Amniotic stem cell (primary cell): ENCODE measurements around the gene ASNSD1.
A peak's percentile ranks its signal among the peaks of the same experiment; 100 is the strongest.
"Not testable (repeated sequence)": the region's sequence is repeated elsewhere in the genome, so short reads cannot be mapped to it uniquely, and the experiment has no call there.

Experiments used
- DNase-seq: peaks from one replicate; lab custom pipeline; 2025; lab: John Stamatoyannopoulos, UW

The ASNSD1 gene

DNA sequence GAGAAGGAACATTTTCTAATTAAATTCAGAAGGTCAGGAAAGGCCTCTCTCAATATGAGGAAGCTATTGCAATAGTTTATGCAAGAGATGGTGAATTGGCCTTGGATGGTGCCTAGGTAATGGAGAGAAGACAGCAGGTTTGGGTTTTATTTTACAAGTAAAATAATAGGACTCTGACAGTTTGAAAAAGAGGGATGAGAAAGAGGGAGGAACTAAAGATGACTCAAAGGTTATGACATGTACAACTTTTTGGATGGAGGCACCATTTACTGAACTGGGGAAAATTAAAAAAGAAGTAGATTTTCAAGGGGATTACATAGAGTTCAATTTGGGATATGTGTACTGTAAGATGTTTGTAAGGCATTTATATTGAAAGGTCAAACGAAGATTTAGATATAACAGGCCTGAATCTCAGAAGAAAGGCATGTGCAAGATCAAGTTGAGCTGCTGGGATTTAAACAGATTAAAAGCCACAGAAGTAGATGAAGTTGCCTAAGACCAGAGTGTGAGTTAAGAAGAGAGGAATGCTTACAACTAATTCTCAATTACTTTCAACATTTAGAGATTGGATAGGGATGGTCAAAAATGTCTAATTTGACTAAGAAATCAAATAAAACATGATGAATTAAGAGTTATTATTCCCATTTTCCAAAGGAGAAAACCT lies 12.3 kb upstream of the ASNSD1 start:
- DNase-seq, result no peak

DNA sequence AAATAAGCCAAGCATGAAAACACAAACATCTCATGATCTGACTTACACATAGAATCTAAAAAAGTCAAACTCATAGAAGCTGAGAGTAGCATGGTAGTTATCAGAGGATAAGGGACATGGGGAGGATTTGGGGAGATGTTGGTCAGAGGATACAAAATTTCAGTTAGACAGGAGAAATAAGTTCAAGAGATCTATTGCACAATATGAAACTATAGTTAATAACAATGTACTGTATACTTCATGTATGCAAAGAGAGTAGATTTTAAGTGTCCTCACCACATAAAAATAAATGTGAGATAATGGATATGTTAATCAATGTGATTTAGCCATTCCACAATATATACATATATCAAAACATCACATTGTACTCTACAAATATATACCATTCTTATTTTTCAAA lies 10.0 kb upstream of the ASNSD1 start:
- DNase-seq, result no peak

DNA sequence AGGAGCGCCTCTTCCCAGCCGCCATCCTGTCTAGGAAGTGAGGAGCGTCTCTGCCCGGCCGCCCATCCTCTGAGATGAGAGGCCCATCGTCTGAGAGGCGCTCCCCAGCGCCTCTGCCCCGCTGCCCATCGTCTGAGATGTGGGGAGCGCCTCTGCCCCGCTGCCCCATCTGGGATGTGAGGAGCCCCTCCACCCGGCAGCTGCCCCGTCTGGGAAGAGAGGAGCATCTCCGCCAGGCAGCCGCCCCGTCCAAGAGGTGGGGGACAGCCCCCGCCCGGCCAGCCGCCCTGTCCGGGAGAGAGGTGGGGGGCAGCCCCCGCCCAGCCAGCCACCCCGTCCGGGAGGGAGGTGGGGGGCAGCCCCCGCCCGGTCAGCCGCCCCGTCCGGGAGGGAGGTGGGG lies 7.8 kb upstream of the ASNSD1 start:
- DNase-seq, result not testable (repeated sequence)

DNA sequence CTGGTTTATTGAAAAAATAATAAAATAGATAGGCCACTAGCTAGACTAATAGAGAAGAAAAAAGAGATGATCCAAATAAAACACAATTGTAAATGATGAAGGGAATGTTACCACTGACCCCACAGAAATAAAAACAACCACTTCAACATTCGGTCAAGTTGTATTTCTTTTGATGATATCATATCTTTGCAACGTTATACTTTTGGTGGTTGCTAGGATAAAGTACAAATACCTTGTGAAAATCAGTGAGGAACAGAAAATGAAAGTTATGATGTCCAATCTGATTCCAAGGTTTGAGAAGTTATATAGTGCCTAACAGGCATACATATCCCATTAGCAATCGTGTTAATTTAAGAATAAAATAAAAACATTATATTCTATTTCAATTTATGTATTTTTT lies 6.6 kb upstream of the ASNSD1 start:
- no peak for DNase-seq

DNA sequence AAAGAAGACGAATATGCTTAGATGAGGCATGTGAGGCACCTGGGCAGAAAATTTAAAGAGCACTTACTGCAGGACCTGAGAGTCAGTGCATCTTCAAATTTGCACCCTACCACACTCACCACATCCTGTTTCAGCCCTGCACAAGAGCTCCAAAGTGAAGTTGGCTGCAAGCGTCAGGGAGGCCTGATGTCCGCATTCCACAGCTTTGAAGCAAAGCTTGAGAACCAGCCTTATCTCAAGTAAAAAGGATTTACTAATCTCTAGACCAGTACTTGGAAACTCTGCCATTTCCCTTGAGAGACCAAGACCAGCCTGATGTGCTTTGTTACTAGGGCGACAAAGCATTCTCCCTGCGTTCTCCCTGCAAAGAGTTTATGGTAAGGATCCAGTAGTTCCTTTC lies 3.4 kb upstream of the ASNSD1 start:
- DNase-seq, result no peak

DNA sequence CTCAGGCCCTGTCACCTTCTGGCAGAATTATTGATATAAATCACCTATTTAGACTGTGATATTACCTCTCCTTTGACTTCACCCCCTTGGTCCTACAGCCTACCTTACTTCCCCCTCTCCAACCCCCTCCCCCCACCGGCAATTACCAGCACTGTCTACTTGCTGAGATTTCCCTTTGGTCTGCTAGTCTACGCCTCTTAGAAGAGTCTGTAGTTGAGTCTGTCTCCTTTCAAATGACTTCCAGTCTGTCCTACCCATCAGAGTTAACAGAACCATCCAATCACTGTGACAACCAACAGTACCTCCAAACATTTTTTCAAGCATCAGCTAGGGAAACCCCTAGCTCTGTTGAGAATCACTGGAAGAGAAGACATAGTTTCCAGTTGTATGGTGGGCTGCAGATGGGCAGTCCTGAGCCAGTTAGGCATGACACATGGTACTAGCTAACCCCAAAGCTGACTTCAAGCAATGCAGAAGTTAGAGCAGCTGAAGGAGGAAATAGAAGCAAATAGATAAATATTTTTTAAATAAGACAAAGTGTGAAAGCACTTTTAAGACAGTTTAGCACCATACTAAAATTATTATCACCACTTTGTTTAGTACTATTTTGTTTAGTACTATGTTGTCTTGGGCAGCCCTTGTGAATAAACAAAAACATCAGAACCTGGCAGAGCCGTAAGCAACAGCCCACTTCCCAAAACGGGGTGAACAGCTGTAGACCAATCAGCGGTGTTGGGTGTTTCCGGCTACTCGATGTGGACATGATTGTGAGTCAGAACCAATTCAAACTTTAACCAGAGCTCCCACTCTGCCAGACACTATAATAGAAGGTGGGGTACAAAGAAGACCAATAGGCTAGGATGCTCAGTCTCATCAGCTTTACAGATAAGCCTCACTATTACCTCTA lies 2.7 kb upstream of the ASNSD1 start:
- no peak for DNase-seq

DNA sequence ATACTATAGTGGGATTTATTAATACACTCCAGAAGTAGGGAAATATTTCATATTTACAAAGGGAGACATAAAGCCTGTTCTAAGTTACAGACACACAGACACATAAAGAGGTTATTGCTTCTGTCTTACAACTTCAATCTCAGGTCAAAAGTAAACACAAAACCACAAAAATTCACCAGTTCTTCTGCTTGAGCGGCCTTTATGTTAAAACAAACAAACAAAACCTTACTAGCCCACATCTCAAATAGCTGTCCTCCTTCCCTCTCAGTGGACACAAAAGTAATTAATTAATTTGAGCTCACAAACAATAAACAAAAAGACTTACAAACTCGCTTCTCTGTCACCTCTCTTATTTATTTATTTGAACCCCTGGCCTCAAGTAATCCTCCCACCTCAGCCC lies 1.5 kb upstream of the ASNSD1 start:
- DNase-seq, result no peak

DNA sequence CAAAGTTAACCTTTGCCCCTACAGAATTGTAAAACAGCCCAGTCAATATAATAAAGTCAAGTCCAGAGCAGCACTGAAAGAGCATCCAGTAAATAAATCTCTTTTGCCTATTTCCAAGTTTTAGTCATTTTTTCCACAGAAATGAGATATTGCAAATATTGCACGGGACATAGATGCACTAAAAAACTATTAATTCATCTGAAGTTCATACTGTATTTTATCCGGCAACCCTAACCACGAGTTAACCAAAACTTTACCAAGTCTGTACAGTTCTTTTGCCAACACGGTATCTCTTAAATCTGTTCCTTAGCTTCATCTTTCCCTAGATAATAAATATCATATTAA lies 484 bp upstream of the ASNSD1 start:
- no peak for DNase-seq

DNA sequence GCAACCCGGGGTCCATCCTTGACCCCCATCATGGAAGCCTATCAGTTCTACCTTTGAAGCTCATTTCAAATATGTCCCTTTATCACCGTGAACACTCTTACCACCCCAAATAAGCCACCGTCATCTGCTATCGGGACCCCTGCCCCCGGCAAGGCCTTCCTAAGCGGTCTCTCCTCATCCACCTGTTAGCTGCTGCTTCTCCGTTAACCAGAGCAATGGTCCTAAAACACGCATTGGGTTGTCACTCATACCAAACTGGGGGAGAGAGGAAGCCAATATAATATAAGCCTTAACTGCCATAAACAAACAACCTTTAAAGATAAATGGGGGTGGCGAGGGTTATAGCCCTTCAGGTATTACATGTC lies 680 bp downstream of the ASNSD1 start:
- DNase-seq, result no peak

DNA sequence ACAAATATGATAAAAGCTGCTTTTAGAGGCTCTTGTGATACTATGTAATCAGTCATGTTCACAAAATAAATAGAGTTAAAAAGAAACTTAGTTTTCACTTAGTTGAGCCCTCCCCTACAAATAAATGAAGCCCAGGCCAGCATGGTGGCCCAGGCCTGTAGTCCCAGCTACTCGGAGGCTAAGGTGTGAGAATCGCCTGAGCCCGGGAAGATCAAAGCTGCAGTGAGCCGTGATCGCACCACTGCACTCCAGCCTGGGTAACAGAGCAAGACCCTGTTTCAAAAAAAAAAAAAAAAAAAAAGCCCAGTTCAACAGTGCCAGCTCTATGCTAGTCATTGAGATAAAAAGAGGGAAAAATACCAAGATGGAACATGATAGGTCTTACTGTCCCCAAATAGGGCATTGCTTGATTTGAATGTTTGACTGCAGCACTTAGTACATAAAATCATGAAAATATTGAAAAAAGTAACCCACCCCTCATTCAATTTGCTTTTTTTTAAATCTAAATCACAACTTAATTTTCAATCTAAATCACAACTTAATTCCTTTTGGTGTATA lies 1.5 kb downstream of the ASNSD1 start:
- no peak for DNase-seq

DNA sequence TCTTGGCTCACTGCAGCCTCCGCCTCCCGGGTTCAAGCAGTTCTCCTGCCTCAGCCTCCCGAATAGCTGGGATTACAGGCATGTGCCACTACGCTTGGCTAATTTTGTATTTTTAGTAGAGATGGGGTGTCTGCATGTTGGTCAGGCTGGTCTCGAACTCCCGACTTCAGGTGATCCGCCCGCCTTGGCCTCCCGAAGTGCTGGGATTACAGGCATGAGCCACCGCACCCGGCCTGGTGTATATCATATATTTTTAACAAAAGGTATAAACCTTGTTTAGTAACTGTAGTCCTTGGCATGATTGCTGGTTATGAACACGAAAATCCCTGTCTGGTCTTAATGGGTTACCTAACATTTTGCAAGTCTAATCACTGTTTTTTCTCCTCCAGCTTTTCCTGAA lies 2.1 kb downstream of the ASNSD1 start:
- not testable (repeated sequence) for DNase-seq

DNA sequence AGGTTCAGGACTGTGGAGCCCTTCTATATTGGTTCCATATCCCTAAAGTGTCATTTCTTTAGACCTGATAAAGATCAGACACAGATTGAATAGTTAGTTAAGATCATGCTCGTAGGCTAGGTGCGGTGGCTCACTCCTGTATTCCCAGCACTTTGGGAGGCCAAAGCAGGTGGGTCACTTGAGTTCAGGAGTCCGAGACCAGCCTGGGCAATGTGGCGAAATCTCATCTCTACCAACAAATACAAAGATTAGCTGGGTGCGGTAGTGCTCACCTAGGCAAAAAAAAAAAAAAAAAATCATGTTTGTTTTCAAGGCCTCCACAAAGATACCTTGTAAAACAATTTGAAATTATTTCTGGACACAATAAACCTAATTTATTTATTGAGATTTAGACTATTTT lies 8.7 kb downstream of the ASNSD1 start:
- DNase-seq, result no peak

DNA sequence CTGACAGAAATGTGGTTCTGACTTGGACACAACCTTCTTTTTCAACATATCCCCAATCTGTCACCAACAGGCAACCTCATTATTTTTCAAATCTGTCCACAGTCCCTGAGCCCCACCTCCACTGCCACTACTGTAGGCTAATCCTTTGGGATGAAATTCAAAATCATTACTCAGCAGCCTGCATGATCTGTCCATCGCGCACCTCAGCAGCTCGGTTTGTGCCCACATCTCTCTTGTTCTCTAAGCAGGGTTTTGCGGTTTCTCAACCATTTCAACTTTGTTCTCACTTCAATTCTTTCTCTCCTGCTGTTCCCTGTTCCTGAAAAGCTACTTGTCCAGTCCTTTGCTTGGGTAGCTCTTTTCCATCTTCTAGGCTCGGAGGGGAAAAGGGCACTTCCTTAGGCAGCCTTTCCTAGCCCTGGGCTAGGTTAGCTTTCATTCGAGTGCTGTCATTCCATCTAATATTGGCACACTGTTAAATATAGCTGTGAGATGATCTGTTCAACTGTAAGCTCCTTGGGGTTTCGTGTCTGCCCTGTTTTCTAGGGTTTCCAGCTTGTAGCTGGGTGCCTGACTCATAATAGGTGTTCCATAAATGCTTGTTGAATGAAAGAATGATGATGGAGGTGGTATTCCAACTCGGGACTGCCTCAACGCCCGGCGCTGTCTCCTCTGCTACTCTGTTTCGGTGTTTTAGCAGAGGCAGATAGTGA lies 12.6 kb downstream of the ASNSD1 start:
- no peak for DNase-seq

DNA sequence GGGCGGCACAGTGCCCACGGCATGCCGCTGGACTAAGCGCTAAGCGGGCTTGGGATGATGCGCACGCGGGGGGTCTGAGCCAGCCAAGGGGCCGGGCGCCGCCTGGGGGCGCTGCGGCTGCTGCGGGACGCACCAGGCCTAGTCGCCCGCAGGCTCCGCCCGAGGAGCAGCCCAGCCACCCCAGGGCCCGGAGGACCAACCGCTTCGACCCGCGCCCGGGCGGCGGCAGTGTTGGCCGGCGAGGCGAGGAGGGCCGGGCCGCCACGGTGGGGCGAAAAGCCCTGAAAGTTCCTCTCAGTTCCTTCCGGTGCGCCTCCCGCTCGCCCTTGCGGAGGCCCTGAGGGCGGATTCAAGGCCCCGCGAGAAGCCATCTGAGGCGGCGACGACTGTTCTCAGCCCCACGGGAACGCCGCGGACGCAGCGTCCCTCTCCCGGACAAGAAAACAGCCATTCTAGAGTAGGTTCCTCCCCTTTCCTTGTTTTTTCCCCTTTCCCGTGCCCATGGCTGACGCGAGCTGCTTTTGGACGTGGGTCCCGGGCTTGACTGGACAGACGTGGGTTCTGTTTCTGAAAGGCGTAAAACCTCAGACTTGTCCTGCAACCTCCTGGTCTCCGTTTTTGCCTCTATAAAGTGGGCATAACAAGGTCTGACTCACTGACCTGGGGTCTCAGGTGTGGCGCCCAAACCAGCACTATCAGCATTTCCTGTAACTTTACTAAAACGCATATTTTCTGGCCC lies 13.3 kb downstream of the ASNSD1 start, which contains the start of gene ANKAR:
Gene ANKAR, plus strand, starts transcription at position 297 of the 739 bp plus-strand sequence. CDS start 1,821 bp downstream, outside the sequence.
- DNase-seq, result peak; percentile 67

DNA sequence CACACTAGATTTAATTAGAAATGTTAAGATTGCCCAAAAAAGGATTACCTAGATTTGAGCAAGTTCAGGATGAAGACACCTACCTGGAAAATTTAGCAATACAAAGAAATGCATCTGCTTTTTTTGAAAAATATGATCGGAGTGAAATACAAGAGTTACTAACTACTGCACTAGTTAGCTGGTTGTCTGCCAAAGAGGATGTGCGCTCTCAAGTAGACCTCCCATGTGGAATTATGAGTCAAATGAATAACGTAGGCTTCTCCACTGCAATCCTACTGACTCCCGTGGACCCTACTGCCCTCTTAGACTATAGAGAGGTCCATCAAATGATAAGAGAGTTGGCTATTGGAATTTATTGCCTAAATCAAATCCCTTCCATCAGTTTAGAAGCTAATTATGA lies 15.2 kb downstream of the ASNSD1 start:
- DNase-seq, result no peak

DNA sequence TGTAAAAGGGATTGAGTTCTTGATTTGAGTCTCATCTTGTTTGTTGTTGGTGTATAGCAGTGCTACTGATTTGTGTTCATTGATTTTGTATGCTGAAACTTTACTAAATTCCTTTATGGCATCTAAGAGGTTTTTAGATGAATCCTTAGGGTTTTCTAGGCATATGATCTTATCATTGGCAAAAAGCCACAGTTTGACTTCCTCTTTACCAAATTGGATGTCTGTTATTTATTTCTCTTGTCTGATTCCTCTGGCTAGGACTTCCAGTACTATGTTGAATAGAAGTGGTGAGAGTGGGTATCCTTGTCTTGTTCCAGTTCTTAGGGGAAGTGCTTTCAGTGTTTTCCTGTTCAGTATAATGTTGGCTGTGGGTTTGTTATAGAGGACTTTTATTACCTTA lies 18.0 kb downstream of the ASNSD1 start:
- DNase-seq, result no peak

DNA sequence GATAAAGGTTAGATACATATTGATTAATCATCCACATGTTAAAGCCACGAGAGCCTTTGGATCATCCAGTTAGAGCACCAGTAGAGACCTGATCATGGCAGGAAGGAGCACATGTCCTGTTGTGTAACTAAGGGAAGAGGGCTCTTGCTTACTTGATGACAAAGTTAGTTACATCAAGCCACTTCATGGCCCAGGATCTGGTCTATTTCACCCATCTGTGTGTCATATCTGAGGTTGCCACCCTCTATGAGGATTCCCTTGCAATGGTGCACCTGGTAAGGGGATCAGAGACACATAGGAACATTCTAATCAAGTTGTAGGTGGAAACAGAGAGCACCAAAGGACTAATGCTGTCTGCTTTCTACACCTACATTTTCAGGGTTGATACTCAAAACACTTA lies 19.9 kb downstream of the ASNSD1 start:
- DNase-seq, result no peak

DNA sequence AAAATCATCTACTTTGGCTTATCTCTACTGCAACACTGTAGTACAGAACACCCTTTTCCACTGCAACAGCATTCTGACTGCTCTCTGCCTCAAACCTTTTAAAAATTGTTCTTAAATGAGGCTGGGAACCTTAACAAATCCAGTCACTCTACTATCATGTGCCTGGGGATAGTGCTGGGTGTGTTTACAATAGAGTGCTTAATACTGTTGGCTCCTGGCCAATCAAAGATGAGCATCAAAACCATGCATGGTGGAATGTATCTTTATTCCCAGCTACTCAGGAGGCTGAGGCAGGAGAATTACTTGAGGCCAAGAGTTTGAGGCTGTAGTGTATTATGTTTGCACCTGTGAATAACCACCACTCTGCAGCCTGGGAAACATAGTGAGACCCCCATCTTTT lies 20.6 kb downstream of the ASNSD1 start:
- DNase-seq, result no peak

DNA sequence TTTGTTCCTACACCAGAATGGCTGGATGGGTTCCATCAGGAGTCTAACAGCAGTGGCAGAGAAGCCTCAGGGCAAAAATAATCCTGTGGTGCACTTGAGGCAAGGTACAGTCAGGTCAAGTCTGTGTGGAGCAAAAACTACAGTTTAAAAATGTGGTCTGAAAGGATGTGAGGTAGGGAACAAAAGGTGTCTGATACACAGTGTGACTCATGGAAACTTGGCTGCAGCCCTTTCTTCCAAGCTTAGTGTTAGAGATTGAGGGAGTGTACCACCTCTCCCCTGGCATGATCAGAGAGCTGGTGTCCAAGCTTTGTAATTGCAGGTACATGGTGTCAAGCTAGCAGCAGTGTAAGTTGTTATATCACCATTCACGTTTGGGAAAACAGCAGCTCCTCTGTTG lies 22.1 kb downstream of the ASNSD1 start:
- DNase-seq, result no peak

DNA sequence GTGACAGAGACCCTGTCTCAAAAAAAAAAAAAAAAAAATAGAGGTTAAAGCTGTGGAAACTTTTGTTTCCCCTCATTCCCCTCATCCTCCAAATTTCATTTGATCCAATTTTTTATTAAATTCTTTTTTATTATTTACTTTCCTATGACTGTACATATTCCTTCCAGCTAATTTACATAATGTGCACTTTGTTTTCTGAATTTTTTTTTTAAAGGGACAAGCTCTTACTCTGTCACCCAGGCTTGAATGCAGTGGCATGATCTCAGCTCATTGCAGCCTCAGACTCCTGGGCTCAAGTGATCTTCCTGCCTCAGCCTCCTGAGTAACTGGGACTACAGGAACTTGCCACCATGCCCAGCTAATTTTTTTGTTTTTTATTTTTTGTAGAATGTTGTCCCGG lies 23.6 kb downstream of the ASNSD1 start:
- DNase-seq, result no peak

DNA sequence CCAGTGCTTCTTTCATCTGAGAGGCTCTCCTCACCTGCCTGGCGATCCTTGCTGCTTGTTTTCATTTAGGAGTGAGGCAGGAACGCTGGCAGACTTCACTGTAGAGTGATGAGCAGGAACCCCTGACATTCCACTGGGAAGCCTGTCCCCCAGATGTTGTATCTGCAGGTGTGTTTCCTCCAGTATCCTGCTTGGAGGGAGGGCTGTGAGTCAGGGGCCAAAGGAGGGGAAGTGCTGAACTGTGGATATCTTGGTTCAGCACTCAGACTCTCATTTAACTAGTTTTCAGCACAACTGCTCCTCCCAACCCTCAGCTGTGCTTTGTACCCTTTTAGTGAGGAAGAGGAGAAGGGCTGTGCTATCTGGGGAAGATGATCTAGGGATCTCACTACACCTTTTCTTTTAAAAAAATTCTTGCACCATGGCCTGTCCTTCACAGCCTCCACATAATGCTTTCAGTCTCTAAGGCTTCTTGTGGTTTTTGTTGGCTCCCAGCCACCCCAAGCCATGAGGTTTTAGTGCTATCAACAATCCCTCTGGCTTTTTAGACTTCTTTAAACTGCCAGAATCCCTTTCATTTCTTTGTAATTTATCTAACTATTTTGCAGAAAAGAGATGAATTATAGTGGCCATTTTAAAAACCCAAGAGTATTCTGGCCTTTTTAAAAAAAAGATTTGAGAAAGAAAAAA lies 24.4 kb downstream of the ASNSD1 start:
- DNase-seq, result no peak
